HepG2 (cell line): ENCODE results near the gene NPB. TPM values are rescaled to one million over a fixed set of nuclear protein-coding genes. Genes with fewer than 3 reads are reported as not detected.
A peak's percentile ranks its signal among the peaks of the same experiment; 100 is the strongest.

Experiments
- ATAC-seq: fragments of 200-7000 bp; cut with Tn5 transposase; 3 replicates; pipeline ENCODE4 v1.9.1; 2020; ENCODE audit warnings: mild to moderate bottlenecking, moderate library complexity
- BruUV-seq: library from RNA; stranded (reverse); fragments of 400-500 nt; replicated peaks from 2 replicates; lab custom pipeline; 2021; lab: Mats Ljungman, UMichigan
- CTCF ChIA-PET: fragments of 300-600 bp; formaldehyde crosslinking; extraction: SDS; loops from one replicate; lab custom pipeline; 2021; ENCODE audit warnings: low total read pairs, inconsistent platforms, low intra/inter-chr PET ratio; lab: Yijun Ruan, JAX
- POLR2A ChIA-PET: fragments of 350-600 bp; sonication (Branson Sonifier 250); formaldehyde crosslinking; loops from one replicate; lab custom pipeline; 2020; ENCODE audit warnings: antibody characterized with exemption, inconsistent platforms; lab: Yijun Ruan, JAX
- DNase-seq: peaks from one replicate; pipeline ENCODE4 v3.0.0-alpha.2; 2015; ENCODE audit warnings: low spot score
- FAIRE-seq: peaks from 3 replicates; lab custom pipeline; 2011; peaks lifted over from hg19 to GRCh38; lab: Jason Lieb, UNC
- H2AFZ ChIP-seq: one replicate; pipeline ENCODE4 v1.6.1; 2011; ENCODE audit warnings: low read length, inconsistent platforms
- H3K27ac ChIP-seq: fragments of 300-600 bp; 3 replicates; pipeline ENCODE4 v1.8.0; 2011; ENCODE audit warnings: mixed run types, mild to moderate bottlenecking, mixed read lengths, low read length, inconsistent platforms; ENCODE audit not compliant: insufficient read depth; ENCODE audit errors: extremely low read length
- H3K27me3 ChIP-seq, 2 experiments: fragments of 200-600 bp in 1 of 2; 2 replicates in 1 of 2; 3 replicates in 1 of 2; pipeline versions ENCODE4 v1.6.0 to v1.8.0; 2011; ENCODE audit warnings: low read length in 2 of 2, mild to moderate bottlenecking in 2 of 2, moderate library complexity in 2 of 2, inconsistent platforms in 1 of 2; ENCODE audit not compliant: insufficient read depth in 2 of 2, control insufficient read depth in 1 of 2
- H3K36me3 ChIP-seq, 2 experiments: fragments of 200-600 bp in 1 of 2; replicated peaks in 1 of 2; 2 replicates in 1 of 2; 3 replicates in 1 of 2; pipeline versions ENCODE4 v1.5.1 to v1.8.0; 2011; ENCODE audit warnings: low read length in 2 of 2, inconsistent platforms in 1 of 2; ENCODE audit not compliant: insufficient read depth in 2 of 2, control insufficient read depth in 1 of 2
- H3K4me1 ChIP-seq: 2 replicates; pipeline ENCODE4 v1.5.1; 2012; ENCODE audit warnings: low read length, inconsistent platforms; ENCODE audit not compliant: insufficient read depth
- H3K4me2 ChIP-seq: 2 replicates; pipeline ENCODE4 v1.6.0; 2011; ENCODE audit warnings: low read depth, low read length, inconsistent platforms
- H3K4me3 ChIP-seq, 3 experiments: fragments of 200-600 bp in 1 of 3; sonication (generic), shearing (Covaris generic) in 1 of 3; replicated peaks in 1 of 3; 2 replicates each; pipeline ENCODE4 v1.5.1; 2011 to 2016; ENCODE audit warnings: low read length in 3 of 3, inconsistent platforms in 2 of 3, low read depth in 2 of 3, mild to moderate bottlenecking in 2 of 3, control low read depth in 1 of 3, mixed read lengths in 1 of 3; ENCODE audit not compliant: insufficient read depth in 1 of 3
- H3K79me2 ChIP-seq: one replicate; pipeline ENCODE4 v1.6.1; 2011; ENCODE audit warnings: low read length, inconsistent platforms; ENCODE audit not compliant: insufficient read depth
- H3K9ac ChIP-seq: 2 replicates; pipeline ENCODE4 v1.6.0; 2011; ENCODE audit warnings: mild to moderate bottlenecking, low read depth, low read length, inconsistent platforms; ENCODE audit not compliant: insufficient read depth
- H3K9me3 ChIP-seq: 2 replicates; pipeline ENCODE4 v1.5.1; 2012; ENCODE audit warnings: mild to moderate bottlenecking, low read length
- H4K20me1 ChIP-seq: 2 replicates; pipeline ENCODE4 v1.6.0; 2011; ENCODE audit warnings: inconsistent platforms, mild to moderate bottlenecking, low read length, moderate library complexity; ENCODE audit not compliant: insufficient read depth
- GPBP1L1 ChIP-seq: sonication (generic); formaldehyde crosslinking; IDR thresholded peaks from 2 replicates; pipeline ENCODE4 v1.5.0; 2020; ENCODE audit warnings: mild to moderate bottlenecking, missing genetic modification reagents
- HIC2 ChIP-seq: sonication (generic); formaldehyde crosslinking; IDR thresholded peaks from 2 replicates; pipeline ENCODE4 v1.9.0; 2022; ENCODE audit warnings: low read depth, missing genetic modification reagents
- JUND ChIP-seq: sonication (generic); formaldehyde crosslinking; IDR thresholded peaks from 2 replicates; pipeline ENCODE4 v1.8.0; 2022; ENCODE audit warnings: mild to moderate bottlenecking, missing genetic modification reagents
- KDM4B ChIP-seq: sonication (generic); formaldehyde crosslinking; IDR thresholded peaks from 2 replicates; pipeline ENCODE4 v1.4.0; 2020; ENCODE audit warnings: missing genetic modification reagents
- NCOA5 ChIP-seq: sonication (generic); formaldehyde crosslinking; IDR thresholded peaks from 2 replicates; pipeline ENCODE4 v1.4.0; 2020; ENCODE audit warnings: missing genetic modification reagents
- POLR2AphosphoS2 ChIP-seq: IDR thresholded peaks from 2 replicates; pipeline ENCODE4 v1.6.1; 2011; ENCODE audit warnings: low read depth, low read length, improper control_type of control experiment
- PRDM10 ChIP-seq: sonication (generic); formaldehyde crosslinking; IDR thresholded peaks from 2 replicates; pipeline ENCODE4 v1.4.0; 2020; ENCODE audit warnings: low read depth, missing genetic modification reagents
- ZFP41 ChIP-seq: sonication (generic); formaldehyde crosslinking; IDR thresholded peaks from 2 replicates; pipeline ENCODE4 v1.4.0; 2020; ENCODE audit warnings: mild to moderate bottlenecking, missing genetic modification reagents, borderline replicate concordance
- ZKSCAN5 ChIP-seq: sonication (generic); formaldehyde crosslinking; IDR thresholded peaks from 2 replicates; pipeline ENCODE4 v1.5.1; 2020; ENCODE audit warnings: mild to moderate bottlenecking, missing genetic modification reagents
- ZNF124 ChIP-seq: sonication (generic); formaldehyde crosslinking; IDR thresholded peaks from 2 replicates; pipeline ENCODE4 v1.4.0; 2020; ENCODE audit warnings: missing genetic modification reagents
- ZNF552 ChIP-seq: sonication (generic); formaldehyde crosslinking; IDR thresholded peaks from 2 replicates; pipeline ENCODE4 v1.9.0; 2022; ENCODE audit warnings: missing genetic modification reagents, mild to moderate bottlenecking, borderline replicate concordance
- ZNF687 ChIP-seq: sonication (generic); formaldehyde crosslinking; IDR thresholded peaks from 2 replicates; pipeline ENCODE4 v1.5.1; 2020; ENCODE audit warnings: mild to moderate bottlenecking, missing genetic modification reagents, moderate library complexity
- ZNF709 ChIP-seq: sonication (generic); formaldehyde crosslinking; IDR thresholded peaks from 2 replicates; pipeline ENCODE4 v1.5.0; 2020; ENCODE audit warnings: mild to moderate bottlenecking, missing genetic modification reagents
- WGBS: methylation state at CpG from one replicate; pipeline ENCODE4 v1.1.6; 2017; ENCODE audit warnings: low lambda C conversion rate; 5-methylcytosine and 5-hydroxymethylcytosine counted together
- in situ Hi-C: cut with HindIII; loops from 2 replicates; pipeline ENCODE4 v1.10.0; 2017; ENCODE audit warnings: low pct_unique_long_range_greater_than_20kb; ENCODE audit not compliant: extremely low pct_ligation_motif_present
- intact Hi-C: fragments of 100-400 bp; cut with micrococcal nuclease; formaldehyde crosslinking; loops from one replicate; pipeline ENCODE4 v1.10.0; 2022; ENCODE audit not compliant: unreplicated experiment
- polyA plus RNA-seq, 8 experiments: library from polyadenylated mRNA; depleted of rRNA in 3 of 8; stranded (reverse) in 7 of 8; unstranded in 1 of 8; fragments of >200 nt; fragmentation: Illumina TruSeq in 4 of 8; extraction: Trizol in 4 of 8; gene quantifications; 2 replicates each; pipeline versions ENCODE4 v1.2.1 to v1.2.3, GENCODE V29; 2011 to 2016; ENCODE audit warnings: low read depth in 4 of 8, missing spikeins in 1 of 8, mixed read lengths in 1 of 8; ENCODE audit not compliant: insufficient read depth in 1 of 8
- total RNA-seq, 5 experiments: library from RNA; depleted of rRNA; stranded (reverse); fragments of >200 nt; fragmentation: Illumina TruSeq; extraction: Trizol; gene quantifications; 2 replicates each; pipeline ENCODE4 v1.2.3, GENCODE V29; 2016; ENCODE audit warnings: low read depth in 1 of 5

The NPB gene
- total and polyA plus RNA-seq, 2 of the 13 experiments (the other 11 are each of a cell fraction or from before 2014, with no cell fraction given), result 0.11 to 0.93 TPM

GRCh38 chr17:81885869-81886548, 16.0 kb upstream of the NPB start:
- intact Hi-C loops, result no loop called here
- no peaks in the 10 kb centered on the region for H4K20me1 ChIP-seq
- H3K4me1 ChIP-seq, result peaks cover 22% of the 10 kb centered on the region
- no peak overlapping the region for H2AFZ ChIP-seq
- no peaks in the 10 kb centered on the region for H3K9me3 ChIP-seq
- FAIRE-seq, result no peak
- in situ Hi-C loops, result no loop called here
- H3K4me3 ChIP-seq, result no peak overlapping the region
- ATAC-seq, result peak; percentile 8; the same call in 2 of the 3 replicates
- 0 out of 2 replicates have a peak overlapping the region, but pooled peaks have one; percentile 14 for H3K9ac ChIP-seq
- WGBS, result 95% methylated on average over 10 of the region's 11 CpGs
- H3K36me3 ChIP-seq, result peaks cover 42 to 70% of the 10 kb centered on the region in 2 experiments
- H3K79me2 ChIP-seq, result peaks cover 42% of the 10 kb centered on the region
- DNase-seq, result no peak
- H3K27me3 ChIP-seq, result peaks cover 0 to 6% of the 10 kb centered on the region in 2 experiments; a peak in 2 of 5 replicates
- no peak overlapping the region for H3K4me2 ChIP-seq
- ChIA-PET CTCF (no interaction called here), POLR2A (no interaction called here)
- BruUV-seq, result no TSS peak
- H3K27ac ChIP-seq, result no peak overlapping the region
- TF ChIP-seq KDM4B (CRISPR knock-in tag), result no peak
- peak; percentile 10; the same call in 1 of the 2 replicates for TF ChIP-seq ZNF687 (CRISPR knock-in tag)
- TF ChIP-seq POLR2AphosphoS2, result 0 out of 2 replicates have a peak, but pooled peaks have one; percentile 9
- TF ChIP-seq ZKSCAN5 (CRISPR knock-in tag), result no peak
- no peak for TF ChIP-seq ZNF709 (CRISPR knock-in tag)
- TF ChIP-seq JUND (CRISPR knock-in tag), result no peak
- TF ChIP-seq ZNF124 (CRISPR knock-in tag), result no peak
- no peak for TF ChIP-seq HIC2 (CRISPR knock-in tag)
- TF ChIP-seq GPBP1L1 (CRISPR knock-in tag), result no peak
- no peak for TF ChIP-seq PRDM10
- TF ChIP-seq NCOA5 (CRISPR knock-in tag), result no peak
- no peak for TF ChIP-seq ZFP41 (CRISPR knock-in tag)
- TF ChIP-seq ZNF552 (CRISPR knock-in tag), result no peak
